ENCODE data around the gene FANCL.

- TF ChIP-seq POLR2A (IDR thresholded peaks at IDR 0.05; ENCODE audit: low read depth) (no peak), CTCF (IDR thresholded peaks at IDR 0.05) (no peak)
Observed at GRCh38 chr2:58206785-58207184, 34.3 kb downstream of the FANCL start.
